HepG2 (cell line): Measurements from ENCODE around the gene POLR3H. TPM values are rescaled to one million over a fixed set of nuclear protein-coding genes. Genes with fewer than 3 reads are reported as not detected.

Source experiments
- ATAC-seq: fragments of 200-7000 bp; cut with Tn5 transposase; 3 replicates; pipeline ENCODE4 v1.9.1; 2020; ENCODE audit warnings: mild to moderate bottlenecking, moderate library complexity
- BruUV-seq: library from RNA; stranded (reverse); fragments of 400-500 nt; replicated peaks from 2 replicates; lab custom pipeline; 2021; lab: Mats Ljungman, UMichigan
- CTCF ChIA-PET: fragments of 300-600 bp; formaldehyde crosslinking; extraction: SDS; loops from one replicate; lab custom pipeline; 2021; ENCODE audit warnings: low total read pairs, inconsistent platforms, low intra/inter-chr PET ratio; lab: Yijun Ruan, JAX
- POLR2A ChIA-PET: fragments of 350-600 bp; sonication (Branson Sonifier 250); formaldehyde crosslinking; loops from one replicate; lab custom pipeline; 2020; ENCODE audit warnings: antibody characterized with exemption, inconsistent platforms; lab: Yijun Ruan, JAX
- DNase-seq: peaks from one replicate; pipeline ENCODE4 v3.0.0-alpha.2; 2015; ENCODE audit warnings: low spot score
- FAIRE-seq: peaks from 3 replicates; lab custom pipeline; 2011; peaks lifted over from hg19 to GRCh38; lab: Jason Lieb, UNC
- H2AFZ ChIP-seq: one replicate; pipeline ENCODE4 v1.6.1; 2011; ENCODE audit warnings: low read length, inconsistent platforms
- H3K27ac ChIP-seq: fragments of 300-600 bp; 3 replicates; pipeline ENCODE4 v1.8.0; 2011; ENCODE audit warnings: mixed run types, mild to moderate bottlenecking, mixed read lengths, low read length, inconsistent platforms; ENCODE audit not compliant: insufficient read depth; ENCODE audit errors: extremely low read length
- H3K27me3 ChIP-seq, 2 experiments: fragments of 200-600 bp in 1 of 2; 2 replicates in 1 of 2; 3 replicates in 1 of 2; pipeline versions ENCODE4 v1.6.0 to v1.8.0; 2011; ENCODE audit warnings: low read length in 2 of 2, mild to moderate bottlenecking in 2 of 2, moderate library complexity in 2 of 2, inconsistent platforms in 1 of 2; ENCODE audit not compliant: insufficient read depth in 2 of 2, control insufficient read depth in 1 of 2
- H3K36me3 ChIP-seq, 2 experiments: fragments of 200-600 bp in 1 of 2; replicated peaks in 1 of 2; 2 replicates in 1 of 2; 3 replicates in 1 of 2; pipeline versions ENCODE4 v1.5.1 to v1.8.0; 2011; ENCODE audit warnings: low read length in 2 of 2, inconsistent platforms in 1 of 2; ENCODE audit not compliant: insufficient read depth in 2 of 2, control insufficient read depth in 1 of 2
- H3K4me1 ChIP-seq: 2 replicates; pipeline ENCODE4 v1.5.1; 2012; ENCODE audit warnings: low read length, inconsistent platforms; ENCODE audit not compliant: insufficient read depth
- H3K4me2 ChIP-seq: 2 replicates; pipeline ENCODE4 v1.6.0; 2011; ENCODE audit warnings: low read depth, low read length, inconsistent platforms
- H3K4me3 ChIP-seq, 3 experiments: fragments of 200-600 bp in 1 of 3; sonication (generic), shearing (Covaris generic) in 1 of 3; replicated peaks in 1 of 3; 2 replicates each; pipeline ENCODE4 v1.5.1; 2011 to 2016; ENCODE audit warnings: low read length in 3 of 3, inconsistent platforms in 2 of 3, low read depth in 2 of 3, mild to moderate bottlenecking in 2 of 3, control low read depth in 1 of 3, mixed read lengths in 1 of 3; ENCODE audit not compliant: insufficient read depth in 1 of 3
- H3K79me2 ChIP-seq: one replicate; pipeline ENCODE4 v1.6.1; 2011; ENCODE audit warnings: low read length, inconsistent platforms; ENCODE audit not compliant: insufficient read depth
- H3K9ac ChIP-seq: 2 replicates; pipeline ENCODE4 v1.6.0; 2011; ENCODE audit warnings: mild to moderate bottlenecking, low read depth, low read length, inconsistent platforms; ENCODE audit not compliant: insufficient read depth
- H3K9me3 ChIP-seq: 2 replicates; pipeline ENCODE4 v1.5.1; 2012; ENCODE audit warnings: mild to moderate bottlenecking, low read length
- H4K20me1 ChIP-seq: 2 replicates; pipeline ENCODE4 v1.6.0; 2011; ENCODE audit warnings: inconsistent platforms, mild to moderate bottlenecking, low read length, moderate library complexity; ENCODE audit not compliant: insufficient read depth
- HHEX ChIP-seq: IDR thresholded peaks from 2 replicates; pipeline ENCODE4 v1.6.1; 2016; ENCODE audit warnings: control low read depth
- RAD51 ChIP-seq: fragments of 450-650 bp; IDR thresholded peaks from 2 replicates; pipeline ENCODE4 v1.6.1; 2016; ENCODE audit warnings: borderline replicate concordance
- SNRNP70 ChIP-seq: fragments of 200-400 bp; formaldehyde crosslinking; IDR thresholded peaks from 2 replicates; pipeline ENCODE4 v1.6.1; 2017; ENCODE audit warnings: mild to moderate bottlenecking, low read depth, low read length, moderate library complexity
- SSRP1 ChIP-seq: IDR thresholded peaks from 2 replicates; pipeline ENCODE4 v1.6.1; 2016; ENCODE audit warnings: control low read depth
- ZNF333 ChIP-seq: sonication (generic); formaldehyde crosslinking; IDR thresholded peaks from 2 replicates; pipeline ENCODE4 v1.4.0; 2020; ENCODE audit warnings: mild to moderate bottlenecking, missing genetic modification reagents, borderline replicate concordance
- ZNF501 ChIP-seq: sonication (generic); formaldehyde crosslinking; IDR thresholded peaks from 2 replicates; pipeline ENCODE4 v1.5.1; 2020; ENCODE audit warnings: mild to moderate bottlenecking, moderate library complexity, missing genetic modification reagents
- ZNF549 ChIP-seq: sonication (generic); formaldehyde crosslinking; IDR thresholded peaks from 2 replicates; pipeline ENCODE4 v1.5.0; 2020; ENCODE audit warnings: missing genetic modification reagents
- ZNF564 ChIP-seq: sonication (generic); formaldehyde crosslinking; IDR thresholded peaks from 2 replicates; pipeline ENCODE4 v1.8.1; 2023; ENCODE audit warnings: mild to moderate bottlenecking, missing genetic modification reagents
- WGBS: methylation state at CpG from one replicate; pipeline ENCODE4 v1.1.6; 2017; ENCODE audit warnings: low lambda C conversion rate; 5-methylcytosine and 5-hydroxymethylcytosine counted together
- in situ Hi-C: cut with HindIII; loops from 2 replicates; pipeline ENCODE4 v1.10.0; 2017; ENCODE audit warnings: low pct_unique_long_range_greater_than_20kb; ENCODE audit not compliant: extremely low pct_ligation_motif_present
- intact Hi-C: fragments of 100-400 bp; cut with micrococcal nuclease; formaldehyde crosslinking; loops from one replicate; pipeline ENCODE4 v1.10.0; 2022; ENCODE audit not compliant: unreplicated experiment
- polyA plus RNA-seq, 8 experiments: library from polyadenylated mRNA; depleted of rRNA in 3 of 8; stranded (reverse) in 7 of 8; unstranded in 1 of 8; fragments of >200 nt; fragmentation: Illumina TruSeq in 4 of 8; extraction: Trizol in 4 of 8; gene quantifications; 2 replicates each; pipeline versions ENCODE4 v1.2.1 to v1.2.3, GENCODE V29; 2011 to 2016; ENCODE audit warnings: low read depth in 4 of 8, missing spikeins in 1 of 8, mixed read lengths in 1 of 8; ENCODE audit not compliant: insufficient read depth in 1 of 8
- total RNA-seq, 5 experiments: library from RNA; depleted of rRNA; stranded (reverse); fragments of >200 nt; fragmentation: Illumina TruSeq; extraction: Trizol; gene quantifications; 2 replicates each; pipeline ENCODE4 v1.2.3, GENCODE V29; 2016; ENCODE audit warnings: low read depth in 1 of 5
- TF ChIP-seq, protein P1 (sequence below): sonication (generic); formaldehyde crosslinking; IDR thresholded peaks from 2 replicates; pipeline ENCODE4 v1.9.0; 2021; ENCODE audit warnings: missing genetic modification reagents, mild to moderate bottlenecking, borderline replicate concordance
- TF ChIP-seq, protein P2 (sequence below): sonication (generic); formaldehyde crosslinking; IDR thresholded peaks from 2 replicates; pipeline ENCODE4 v1.5.0; 2020; ENCODE audit warnings: missing genetic modification reagents
- TF ChIP-seq, protein P3 (sequence below): sonication (generic); formaldehyde crosslinking; IDR thresholded peaks from 2 replicates; pipeline ENCODE4 v1.4.0; 2020; ENCODE audit warnings: missing genetic modification reagents
- TF ChIP-seq, protein P4 (sequence below): sonication (generic); formaldehyde crosslinking; IDR thresholded peaks from 2 replicates; pipeline ENCODE4 v1.5.1; 2020; ENCODE audit warnings: missing genetic modification reagents, mild to moderate bottlenecking, borderline replicate concordance

POLR3H gene
- total and polyA plus RNA-seq, 2 of the 13 experiments (the other 11 are each of a cell fraction or from before 2014, with no cell fraction given) = 10.3 to 28.6 TPM

DNA sequence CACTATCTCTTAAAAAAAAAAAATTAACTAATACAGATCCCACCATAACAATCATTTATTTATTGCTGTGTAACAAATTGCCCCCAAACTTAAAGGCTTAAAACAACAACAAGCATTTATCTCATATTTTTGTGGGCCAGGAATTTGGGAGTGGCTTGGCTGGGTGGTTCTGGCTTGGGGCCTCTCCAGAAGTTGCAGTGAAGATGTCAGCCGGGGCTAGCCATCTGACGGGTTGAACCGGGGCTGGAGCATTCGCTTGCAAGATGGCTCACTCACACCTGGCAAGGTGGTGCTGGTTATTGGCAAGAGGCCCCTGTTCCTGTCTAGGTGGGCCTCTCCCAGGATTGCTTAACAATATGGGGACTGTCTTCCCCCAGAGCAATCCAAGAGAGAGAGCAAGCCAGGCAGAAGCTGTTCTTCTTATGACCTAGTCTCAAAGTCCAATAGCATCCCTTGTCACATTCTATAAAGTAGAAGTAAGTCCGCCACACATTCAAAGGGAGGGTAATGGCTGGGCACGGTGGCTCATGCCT lies 45.9 kb downstream of the POLR3H start:
- in situ Hi-C loops = no loop called here
- Histone ChIP-seq H3K36me3 (peaks cover 13 to 31% of the 10 kb centered on the region in 2 experiments), H3K4me3 (no peak overlapping the region), H2AFZ (no peak overlapping the region), H3K9me3 (no peaks in the 10 kb centered on the region), H3K79me2 (peaks cover 18% of the 10 kb centered on the region), H4K20me1 (no peaks in the 10 kb centered on the region), H3K27ac (no peak overlapping the region), H3K9ac (no peak overlapping the region), H3K4me2 (no peak overlapping the region), H3K27me3 (no peaks in the 10 kb centered on the region), H3K4me1 (no peaks in the 10 kb centered on the region)
- CTCF ChIA-PET = no interaction called here
- DNase-seq = no peak
- FAIRE-seq = no peak
- intact Hi-C loops = no loop called here
- no peak for ATAC-seq
- POLR2A ChIA-PET = interaction anchor here (1.2 kb wide), 1 partner anchor 30 kb away, joined by 3 read pairs; the partner anchor contains the start of genes ACO2 and PHF5A
- no TSS peak for BruUV-seq
- TF ChIP-seq, protein P1, sequence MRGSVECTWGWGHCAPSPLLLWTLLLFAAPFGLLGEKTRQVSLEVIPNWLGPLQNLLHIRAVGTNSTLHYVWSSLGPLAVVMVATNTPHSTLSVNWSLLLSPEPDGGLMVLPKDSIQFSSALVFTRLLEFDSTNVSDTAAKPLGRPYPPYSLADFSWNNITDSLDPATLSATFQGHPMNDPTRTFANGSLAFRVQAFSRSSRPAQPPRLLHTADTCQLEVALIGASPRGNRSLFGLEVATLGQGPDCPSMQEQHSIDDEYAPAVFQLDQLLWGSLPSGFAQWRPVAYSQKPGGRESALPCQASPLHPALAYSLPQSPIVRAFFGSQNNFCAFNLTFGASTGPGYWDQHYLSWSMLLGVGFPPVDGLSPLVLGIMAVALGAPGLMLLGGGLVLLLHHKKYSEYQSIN (CRISPR knock-in tag) = no peak
- TF ChIP-seq, protein P2, sequence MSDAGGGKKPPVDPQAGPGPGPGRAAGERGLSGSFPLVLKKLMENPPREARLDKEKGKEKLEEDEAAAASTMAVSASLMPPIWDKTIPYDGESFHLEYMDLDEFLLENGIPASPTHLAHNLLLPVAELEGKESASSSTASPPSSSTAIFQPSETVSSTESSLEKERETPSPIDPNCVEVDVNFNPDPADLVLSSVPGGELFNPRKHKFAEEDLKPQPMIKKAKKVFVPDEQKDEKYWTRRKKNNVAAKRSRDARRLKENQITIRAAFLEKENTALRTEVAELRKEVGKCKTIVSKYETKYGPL (CRISPR knock-in tag) = no peak
- no peak for TF ChIP-seq SSRP1 (CRISPR knock-in tag)
- WGBS = 94% methylated on average over 6 of the region's 6 CpGs

DNA sequence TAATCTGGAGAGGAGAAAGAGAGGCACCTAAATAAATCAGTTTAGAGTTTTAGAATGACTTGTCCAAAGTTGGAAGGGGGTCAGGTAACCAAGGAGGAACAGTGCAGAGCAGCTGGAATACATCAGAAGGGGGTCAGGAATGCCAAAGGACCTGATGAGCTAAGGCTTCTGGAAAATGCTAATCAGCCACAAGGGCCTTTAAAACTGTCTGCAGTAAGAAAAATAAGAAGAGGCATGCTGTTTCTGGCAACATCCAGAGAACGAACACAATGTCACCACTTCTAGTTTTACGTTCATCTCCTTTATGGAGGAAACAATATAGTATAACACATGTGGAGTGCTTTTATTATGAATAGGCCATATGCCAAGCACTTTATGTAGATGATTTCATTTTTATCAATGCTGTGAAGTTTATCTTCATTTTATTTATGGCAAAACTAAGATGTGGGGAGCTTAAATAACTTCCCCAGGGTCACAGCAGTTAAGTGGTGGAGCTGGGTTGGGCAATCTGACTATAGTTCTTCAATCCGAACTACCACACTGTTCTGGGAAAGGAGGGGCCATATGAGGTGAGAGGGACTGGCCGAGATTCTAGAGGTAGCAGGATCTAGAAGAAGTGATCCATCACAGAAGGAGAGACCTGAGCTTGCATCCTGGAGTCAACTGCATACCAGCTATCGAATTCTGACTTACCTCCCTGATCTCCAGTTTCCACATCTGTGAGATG lies 52.7 kb downstream of the POLR3H start:
- intact Hi-C loops = no loop called here
- Histone ChIP-seq H3K9ac (no peak overlapping the region), H3K79me2 (peaks cover 67% of the 10 kb centered on the region), H2AFZ (no peak overlapping the region), H4K20me1 (peaks cover 7% of the 10 kb centered on the region), H3K36me3 (peaks cover 0 to 3% of the 10 kb centered on the region in 2 experiments; a peak in 1 of 5 replicates), H3K4me3 (no peak overlapping the region), H3K4me1 (peaks cover 27% of the 10 kb centered on the region), H3K27me3 (no peaks in the 10 kb centered on the region), H3K4me2 (no peak overlapping the region), H3K27ac (no peak overlapping the region), H3K9me3 (no peaks in the 10 kb centered on the region)
- DNase-seq = no peak
- 97% methylated on average over 5 of the region's 5 CpGs for WGBS
- no peak for FAIRE-seq
- POLR2A ChIA-PET = no interaction called here
- CTCF ChIA-PET = no interaction called here
- in situ Hi-C loops = no loop called here
- BruUV-seq = no TSS peak
- ATAC-seq = no peak
- TF ChIP-seq RAD51 (no peak), HHEX (CRISPR knock-in tag) (no peak), ZNF333 (CRISPR knock-in tag) (no peak), ZNF501 (CRISPR knock-in tag) (no peak), ZNF549 (no peak), SNRNP70 (no peak), ZNF564 (CRISPR knock-in tag) (no peak)
- TF ChIP-seq, protein P3, sequence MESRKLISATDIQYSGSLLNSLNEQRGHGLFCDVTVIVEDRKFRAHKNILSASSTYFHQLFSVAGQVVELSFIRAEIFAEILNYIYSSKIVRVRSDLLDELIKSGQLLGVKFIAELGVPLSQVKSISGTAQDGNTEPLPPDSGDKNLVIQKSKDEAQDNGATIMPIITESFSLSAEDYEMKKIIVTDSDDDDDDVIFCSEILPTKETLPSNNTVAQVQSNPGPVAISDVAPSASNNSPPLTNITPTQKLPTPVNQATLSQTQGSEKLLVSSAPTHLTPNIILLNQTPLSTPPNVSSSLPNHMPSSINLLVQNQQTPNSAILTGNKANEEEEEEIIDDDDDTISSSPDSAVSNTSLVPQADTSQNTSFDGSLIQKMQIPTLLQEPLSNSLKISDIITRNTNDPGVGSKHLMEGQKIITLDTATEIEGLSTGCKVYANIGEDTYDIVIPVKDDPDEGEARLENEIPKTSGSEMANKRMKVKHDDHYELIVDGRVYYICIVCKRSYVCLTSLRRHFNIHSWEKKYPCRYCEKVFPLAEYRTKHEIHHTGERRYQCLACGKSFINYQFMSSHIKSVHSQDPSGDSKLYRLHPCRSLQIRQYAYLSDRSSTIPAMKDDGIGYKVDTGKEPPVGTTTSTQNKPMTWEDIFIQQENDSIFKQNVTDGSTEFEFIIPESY (CRISPR knock-in tag) = no peak
- TF ChIP-seq, protein P4, sequence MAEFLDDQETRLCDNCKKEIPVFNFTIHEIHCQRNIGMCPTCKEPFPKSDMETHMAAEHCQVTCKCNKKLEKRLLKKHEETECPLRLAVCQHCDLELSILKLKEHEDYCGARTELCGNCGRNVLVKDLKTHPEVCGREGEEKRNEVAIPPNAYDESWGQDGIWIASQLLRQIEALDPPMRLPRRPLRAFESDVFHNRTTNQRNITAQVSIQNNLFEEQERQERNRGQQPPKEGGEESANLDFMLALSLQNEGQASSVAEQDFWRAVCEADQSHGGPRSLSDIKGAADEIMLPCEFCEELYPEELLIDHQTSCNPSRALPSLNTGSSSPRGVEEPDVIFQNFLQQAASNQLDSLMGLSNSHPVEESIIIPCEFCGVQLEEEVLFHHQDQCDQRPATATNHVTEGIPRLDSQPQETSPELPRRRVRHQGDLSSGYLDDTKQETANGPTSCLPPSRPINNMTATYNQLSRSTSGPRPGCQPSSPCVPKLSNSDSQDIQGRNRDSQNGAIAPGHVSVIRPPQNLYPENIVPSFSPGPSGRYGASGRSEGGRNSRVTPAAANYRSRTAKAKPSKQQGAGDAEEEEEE (CRISPR knock-in tag) = no peak
